ENCODE measurements around the gene SMIM28. TPM values are rescaled to one million over a fixed set of nuclear protein-coding genes. Genes with fewer than 3 reads are reported as not detected.

Gene SMIM28
- total RNA-seq, 5 donors from 2014 or later (not counting 1 experiment from before 2014, with no cell fraction given) = not detected

Other genes starting within 250 kb of the SMIM28 start
- gene ARFGEF3, start 216.0 kb upstream of the SMIM28 start, total RNA-seq = under 1 TPM in 3 of 5 donors, not detected in 2; 0.09 to 0.12 (median 0.10) TPM
- not detected for gene PBOV1, start 159.4 kb upstream of the SMIM28 start, total RNA-seq
- 10 to 100 TPM; 18.8 to 54.0 (median 45.7) TPM for gene HEBP2, start 26.3 kb downstream of the SMIM28 start, total RNA-seq
- under 1 TPM; 0.08 to 0.64 (median 0.46) TPM for gene NHSL1, start 121.6 kb downstream of the SMIM28 start, total RNA-seq

Data from T-cell (primary cell).